Fibroblast of mammary gland (primary cell): Measurements from ENCODE around the gene SLC9A8.

Experiments
- DNase-seq: peaks from one replicate; pipeline ENCODE4 v3.0.0-alpha.2; 2010; ENCODE audit warnings: low read depth
- H3K4me3 ChIP-seq: 2 replicates; pipeline ENCODE4 v1.5.1; 2011; ENCODE audit warnings: low read depth, mild to moderate bottlenecking, low read length, moderate library complexity; ENCODE audit not compliant: control insufficient read depth
- TF ChIP-seq, protein P1 (sequence below): conservative IDR thresholded peaks from 2 replicates; pipeline ENCODE4 v1.5.1; 2011; ENCODE audit warnings: low read depth, low read length, inconsistent platforms; ENCODE audit not compliant: control insufficient read depth, insufficient read depth

The SLC9A8 gene

DNA sequence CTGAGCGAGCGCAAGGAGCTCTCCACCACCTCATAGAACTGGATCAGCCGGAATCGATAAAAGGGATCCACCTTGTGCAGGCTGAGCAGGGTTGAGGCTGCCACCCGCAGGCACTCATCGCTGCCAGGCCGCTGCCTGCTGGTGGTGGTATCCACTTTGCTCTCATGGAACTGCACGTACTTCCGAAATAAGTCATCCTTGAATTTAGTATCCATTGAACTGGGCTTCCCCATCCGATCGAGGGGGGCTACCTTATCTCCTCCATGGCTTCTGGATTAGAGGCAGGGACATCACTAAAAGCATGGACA lies 95.6 kb downstream of the SLC9A8 start:
- no peak overlapping the region for H3K4me3 ChIP-seq
- no peak for DNase-seq
- TF ChIP-seq, protein P1, sequence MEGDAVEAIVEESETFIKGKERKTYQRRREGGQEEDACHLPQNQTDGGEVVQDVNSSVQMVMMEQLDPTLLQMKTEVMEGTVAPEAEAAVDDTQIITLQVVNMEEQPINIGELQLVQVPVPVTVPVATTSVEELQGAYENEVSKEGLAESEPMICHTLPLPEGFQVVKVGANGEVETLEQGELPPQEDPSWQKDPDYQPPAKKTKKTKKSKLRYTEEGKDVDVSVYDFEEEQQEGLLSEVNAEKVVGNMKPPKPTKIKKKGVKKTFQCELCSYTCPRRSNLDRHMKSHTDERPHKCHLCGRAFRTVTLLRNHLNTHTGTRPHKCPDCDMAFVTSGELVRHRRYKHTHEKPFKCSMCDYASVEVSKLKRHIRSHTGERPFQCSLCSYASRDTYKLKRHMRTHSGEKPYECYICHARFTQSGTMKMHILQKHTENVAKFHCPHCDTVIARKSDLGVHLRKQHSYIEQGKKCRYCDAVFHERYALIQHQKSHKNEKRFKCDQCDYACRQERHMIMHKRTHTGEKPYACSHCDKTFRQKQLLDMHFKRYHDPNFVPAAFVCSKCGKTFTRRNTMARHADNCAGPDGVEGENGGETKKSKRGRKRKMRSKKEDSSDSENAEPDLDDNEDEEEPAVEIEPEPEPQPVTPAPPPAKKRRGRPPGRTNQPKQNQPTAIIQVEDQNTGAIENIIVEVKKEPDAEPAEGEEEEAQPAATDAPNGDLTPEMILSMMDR = no peak

DNA sequence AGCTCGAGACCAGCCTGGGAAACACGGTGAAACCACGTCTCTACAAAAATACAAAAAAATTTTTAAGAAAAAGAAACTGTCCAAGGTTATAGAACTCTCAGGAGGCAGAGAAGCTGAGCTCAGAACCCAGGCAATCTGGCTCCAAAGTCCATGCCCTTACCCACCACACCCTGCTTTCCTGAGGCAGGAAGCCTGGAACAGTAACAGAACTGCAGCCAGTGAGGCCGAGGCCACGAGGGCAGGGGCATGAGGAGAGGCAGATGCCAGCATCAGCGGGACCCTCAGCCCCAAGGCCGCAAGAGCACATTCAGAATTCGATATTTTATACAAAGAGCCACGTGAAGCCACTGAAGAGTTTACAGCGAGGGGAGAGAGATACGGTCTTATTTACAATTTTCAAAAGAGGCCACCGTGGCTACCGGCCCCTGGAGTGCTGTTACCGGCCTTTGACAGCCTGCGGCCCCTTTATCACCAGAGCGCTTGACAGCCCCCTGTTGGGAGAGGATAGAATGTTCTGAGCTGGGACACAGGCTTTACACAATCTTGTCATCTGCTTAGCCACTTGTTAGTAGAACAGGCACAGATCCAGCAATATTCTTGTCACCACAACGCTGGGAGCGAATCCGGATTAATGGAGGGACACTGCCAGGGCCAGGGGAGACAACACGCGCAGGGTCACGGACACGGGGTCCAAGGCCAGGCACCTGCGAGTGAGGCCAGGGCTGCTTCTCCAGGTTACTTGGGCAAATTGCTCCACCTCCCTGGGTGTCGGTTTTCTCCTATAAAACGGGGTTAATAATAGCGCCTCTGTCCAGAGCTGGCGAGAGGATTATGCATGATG lies 97.1 kb downstream of the SLC9A8 start:
- no peak overlapping the region for H3K4me3 ChIP-seq
- TF ChIP-seq, protein P1 = peak; percentile 6
- no peak for DNase-seq

DNA sequence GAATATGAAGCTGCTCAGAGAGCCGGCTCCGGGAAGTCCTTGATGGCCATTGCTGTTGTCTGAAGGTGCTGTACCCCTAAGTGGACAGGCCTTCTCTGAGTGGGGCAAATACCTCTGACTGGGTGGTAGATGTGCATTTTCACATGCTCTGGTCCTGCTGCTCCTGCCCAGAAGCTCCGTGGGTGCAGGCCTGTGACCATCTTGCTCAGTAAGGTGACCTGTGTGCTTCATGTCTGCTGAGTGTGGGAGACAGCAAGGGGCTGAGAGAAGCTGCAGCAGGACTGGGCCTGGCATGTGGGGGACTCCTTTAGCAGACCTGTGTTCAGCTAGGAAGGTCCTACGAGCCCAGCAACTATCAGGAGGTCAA lies 97.7 kb downstream of the SLC9A8 start:
- no peak for DNase-seq
- no peak overlapping the region for H3K4me3 ChIP-seq
- TF ChIP-seq, protein P1 = no peak

DNA sequence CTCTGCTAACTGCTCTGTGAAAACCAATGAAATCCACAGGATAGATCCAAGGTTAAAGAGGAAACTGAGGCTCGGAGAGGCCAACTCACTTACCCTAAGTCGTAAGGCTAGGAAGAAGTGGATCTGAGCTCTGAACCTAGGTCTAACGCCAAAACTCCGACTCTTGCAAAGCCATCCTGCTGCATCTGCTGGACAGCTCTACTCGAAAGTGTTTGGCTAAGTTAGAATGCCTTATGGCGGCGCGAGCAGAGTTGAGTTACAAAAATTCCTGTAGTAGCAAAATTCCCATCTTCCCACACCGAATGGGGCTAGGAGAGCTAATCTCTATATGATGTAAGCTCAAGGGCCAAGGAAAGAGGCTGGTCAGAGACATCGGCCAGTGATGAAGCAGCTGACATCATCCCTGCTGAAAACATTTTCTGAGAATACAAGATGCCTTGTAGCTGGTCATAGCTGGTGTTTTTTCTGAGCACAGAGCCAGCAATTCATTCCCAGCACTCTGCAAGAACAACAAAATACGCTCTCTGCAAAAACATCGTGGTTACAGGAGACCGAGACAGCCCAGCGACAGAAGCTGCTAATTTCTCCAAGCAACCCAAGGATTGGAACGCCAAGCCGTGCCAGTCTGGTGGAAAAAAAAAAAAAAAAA lies 100.9 kb downstream of the SLC9A8 start:
- no peak overlapping the region for H3K4me3 ChIP-seq
- TF ChIP-seq, protein P1 = no peak
- no peak for DNase-seq

DNA sequence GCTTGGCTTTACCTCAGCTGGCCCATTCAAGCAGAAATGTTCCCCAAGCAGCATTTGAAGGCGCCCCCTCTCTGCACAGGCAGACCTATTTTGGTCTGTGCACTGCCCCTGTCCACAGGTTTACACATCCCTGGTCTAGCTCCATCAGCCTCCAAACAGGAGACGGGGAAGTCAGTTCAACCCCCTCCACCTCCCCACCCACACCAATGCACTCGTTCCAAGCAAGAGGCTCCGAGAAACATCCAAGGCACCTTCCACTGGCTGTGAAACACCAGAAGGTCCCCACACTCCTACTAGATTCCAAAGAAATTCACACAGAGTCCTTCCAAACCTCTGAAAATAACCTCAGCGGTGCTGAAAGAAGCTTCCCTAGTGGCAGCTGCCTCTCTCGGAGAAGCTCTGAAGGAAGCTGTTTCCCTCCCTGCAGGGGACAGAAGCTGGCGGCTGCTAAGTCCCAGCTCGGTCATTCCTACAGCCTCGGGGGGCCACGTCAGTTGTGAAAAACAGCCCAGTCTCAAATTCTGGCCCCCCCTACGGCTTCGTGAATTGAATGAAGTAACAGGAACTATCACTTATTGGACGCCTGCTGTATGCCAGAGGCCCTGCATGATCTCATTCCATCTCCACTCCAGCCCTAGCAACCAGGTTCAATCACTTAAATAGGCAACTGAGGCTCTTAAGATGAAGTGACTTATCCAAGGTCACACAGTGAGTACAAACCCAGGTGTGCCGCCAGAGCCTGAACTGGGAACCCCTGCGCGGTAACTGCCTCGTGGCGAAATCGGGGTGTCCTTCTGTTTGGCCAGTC lies 101.9 kb downstream of the SLC9A8 start:
- no peak for DNase-seq
- H3K4me3 ChIP-seq = peak overlapping the region; percentile 95
- TF ChIP-seq, protein P1 = peak; percentile 4

DNA sequence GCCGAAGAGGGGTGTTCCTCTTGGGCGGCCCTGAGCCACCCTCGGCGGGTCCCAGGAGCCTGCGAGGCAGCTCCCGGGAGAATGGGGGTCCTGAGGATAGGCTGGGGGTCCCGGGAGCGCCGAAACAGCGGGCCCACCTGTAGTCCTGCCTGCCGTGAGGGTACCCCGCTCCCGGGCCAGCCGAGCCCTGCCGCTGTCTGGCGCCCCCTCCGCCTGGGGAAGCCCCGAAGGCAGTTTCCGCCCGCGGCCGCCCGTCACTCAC lies 102.4 kb downstream of the SLC9A8 start:
- no peak for DNase-seq
- TF ChIP-seq, protein P1 = no peak
- H3K4me3 ChIP-seq = peak overlapping the region; percentile 95
